CD14-positive monocyte (primary cell): ENCODE results near the gene DENND1A. TPM values are rescaled to one million over a fixed set of nuclear protein-coding genes. Genes with fewer than 3 reads are reported as not detected.

Experiments used
- DNase-seq, 3 donors: peaks; one replicate each; pipeline ENCODE4 v3.0.0-alpha.2; 2011 to 2022
- H2AFZ ChIP-seq: 2 replicates; pipeline ENCODE4 v1.6.0; 2012; ENCODE audit warnings: mild to moderate bottlenecking, low read depth, low read length, inconsistent platforms; ENCODE audit not compliant: insufficient read depth, poor library complexity, severe bottlenecking
- H3K27ac ChIP-seq, 2 donors: 1 replicate in 1 of 2; 2 replicates in 1 of 2; pipeline ENCODE4 v1.5.1; 2012 to 2013; ENCODE audit warnings: low read length in 2 of 2, control low read depth in 1 of 2, inconsistent platforms in 1 of 2, low read depth in 1 of 2, mild to moderate bottlenecking in 1 of 2
- H3K27me3 ChIP-seq, 2 donors: one replicate each; pipeline versions ENCODE4 v1.6.0 to v1.6.1; 2011 to 2013; ENCODE audit warnings: low read length in 2 of 2; ENCODE audit not compliant: control insufficient read depth in 2 of 2, insufficient read depth in 2 of 2
- H3K36me3 ChIP-seq, 2 donors: replicated peaks in 1 of 2; 1 replicate in 1 of 2; 2 replicates in 1 of 2; pipeline versions ENCODE4 v1.5.1 to v1.6.1; 2012 to 2013; ENCODE audit warnings: low read length in 2 of 2, control low read depth in 1 of 2, inconsistent platforms in 1 of 2, mild to moderate bottlenecking in 1 of 2; ENCODE audit not compliant: insufficient read depth in 2 of 2, control insufficient read depth in 1 of 2
- H3K4me1 ChIP-seq, 2 donors: 1 replicate in 1 of 2; 2 replicates in 1 of 2; pipeline versions ENCODE4 v1.5.1 to v1.6.1; 2012 to 2013; ENCODE audit warnings: low read length in 2 of 2, control low read depth in 1 of 2, inconsistent platforms in 1 of 2, mild to moderate bottlenecking in 1 of 2, moderate library complexity in 1 of 2; ENCODE audit not compliant: insufficient read depth in 2 of 2, control insufficient read depth in 1 of 2
- H3K4me2 ChIP-seq: replicated peaks from 2 replicates; pipeline ENCODE3; 2012; ENCODE audit warnings: low read length, moderate library complexity, mild to moderate bottlenecking; ENCODE audit not compliant: poor library complexity, severe bottlenecking; ENCODE audit errors: extremely low read depth
- H3K4me3 ChIP-seq, 3 experiments: fragments of 200-600 bp in 1 of 3; sonication (generic) in 1 of 3; replicated peaks in 1 of 3; 1 replicate in 2 of 3; 2 replicates in 1 of 3; pipeline ENCODE4 v1.5.1; 2011 to 2013; ENCODE audit warnings: low read length in 3 of 3, mild to moderate bottlenecking in 3 of 3, control low read depth in 2 of 3, low read depth in 2 of 3, inconsistent platforms in 1 of 3, moderate library complexity in 1 of 3
- H3K79me2 ChIP-seq: 2 replicates; pipeline ENCODE4 v1.6.0; 2012; ENCODE audit warnings: mild to moderate bottlenecking, control low read depth, inconsistent platforms, low read length, moderate library complexity; ENCODE audit not compliant: insufficient read depth
- H3K9ac ChIP-seq: 2 replicates; pipeline ENCODE4 v1.6.0; 2017; ENCODE audit warnings: low read length, mild to moderate bottlenecking; ENCODE audit not compliant: insufficient read depth, poor library complexity, severe bottlenecking
- H3K9me3 ChIP-seq, 2 donors: replicated peaks in 1 of 2; 1 replicate in 1 of 2; 2 replicates in 1 of 2; pipeline versions ENCODE4 v1.5.1 to v1.6.1; 2012 to 2013; ENCODE audit warnings: low read length in 2 of 2, control low read depth in 1 of 2; ENCODE audit not compliant: control insufficient read depth in 1 of 2, insufficient read depth in 1 of 2
- H4K20me1 ChIP-seq: 2 replicates; pipeline ENCODE4 v1.6.0; 2012; ENCODE audit warnings: mild to moderate bottlenecking, low read length, control low read depth, moderate library complexity; ENCODE audit not compliant: insufficient read depth
- H3K27ac Mint-ChIP-seq, 7 donors: one replicate each; pipeline ENCODE4 v1.8.0; 2020; ENCODE audit warnings: mild to moderate bottlenecking in 7 of 7, mixed read lengths in 7 of 7, moderate library complexity in 6 of 7, inconsistent platforms in 2 of 7
- H3K27me3 Mint-ChIP-seq, 3 donors: one replicate each; pipeline ENCODE4 v1.8.0; 2021 to 2022; ENCODE audit warnings: low read depth in 3 of 3, mild to moderate bottlenecking in 3 of 3, mixed read lengths in 3 of 3, moderate library complexity in 3 of 3, inconsistent platforms in 1 of 3
- H3K36me3 Mint-ChIP-seq, 2 donors: one replicate each; pipeline ENCODE4 v1.8.0; 2020; ENCODE audit warnings: mixed read lengths in 2 of 2, inconsistent platforms in 1 of 2, mild to moderate bottlenecking in 1 of 2
- H3K4me1 Mint-ChIP-seq: one replicate; pipeline ENCODE4 v1.8.0; 2020; ENCODE audit warnings: mild to moderate bottlenecking, mixed read lengths
- H3K4me3 Mint-ChIP-seq, 2 donors: one replicate each; pipeline ENCODE4 v1.8.0; 2020; ENCODE audit warnings: mild to moderate bottlenecking in 2 of 2, mixed read lengths in 2 of 2, moderate library complexity in 1 of 2
- H3K9me3 Mint-ChIP-seq, 7 donors: one replicate each; pipeline ENCODE4 v1.8.0; 2020 to 2022; ENCODE audit warnings: mixed read lengths in 7 of 7, mild to moderate bottlenecking in 6 of 7, moderate library complexity in 6 of 7, inconsistent platforms in 2 of 7
- CTCF ChIP-seq: fragments of 200-600 bp; IDR thresholded peaks from one replicate; pipeline ENCODE4 v1.8.0; 2022; ENCODE audit warnings: antibody characterized with exemption, mild to moderate bottlenecking
- WGBS: methylation state at CpG from one replicate; pipeline ENCODE4 v1.1.5; 2013; ENCODE audit warnings: missing lambda C conversion rate; ENCODE audit not compliant: insufficient coverage; 5-methylcytosine and 5-hydroxymethylcytosine counted together
- intact Hi-C, 2 donors: fragments of 100-400 bp; cut with micrococcal nuclease; formaldehyde crosslinking; loops; one replicate each; pipeline versions ENCODE4 v1.15.0 to v1.15.1; 2023
- polyA plus RNA-seq, 3 donors: library from polyadenylated mRNA; depleted of rRNA in 1 of 3; unstranded in 2 of 3; stranded (reverse) in 1 of 3; fragments of 300-500 nt in 2 of 3; fragments of >200 nt in 1 of 3; fragmentation: Illumina TruSeq in 2 of 3; gene quantifications; 1 replicate in 2 of 3; 2 replicates in 1 of 3; pipeline ENCODE4 v1.2.3, GENCODE V29; 2012 to 2021

Gene DENND1A
- polyA plus RNA-seq, 3 donors, result 24.8 to 73.0 (median 29.4) TPM

GRCh38 chr9:123391233-123391632 is 538.7 kb downstream of the DENND1A start:
- peaks cover 30% of the 10 kb centered on the region in 2 donors for H3K4me1 ChIP-seq
- H3K4me1 Mint-ChIP-seq, result peaks cover 32% of the 10 kb centered on the region
- peaks cover 0 to 1% (median 0%) of the 10 kb centered on the region in 3 donors for H3K27me3 Mint-ChIP-seq
- no peak overlapping the region for H3K4me3 ChIP-seq
- 100% methylated on average over 2 of the region's 5 CpGs for WGBS
- H3K36me3 Mint-ChIP-seq, result peaks cover 28 to 41% of the 10 kb centered on the region in 2 donors
- H4K20me1 ChIP-seq, result peaks cover 44% of the 10 kb centered on the region
- no peak for TF ChIP-seq CTCF
- H2AFZ ChIP-seq, result no peak overlapping the region
- no peaks in the 10 kb centered on the region for H3K9me3 ChIP-seq
- no peak for DNase-seq
- no peak overlapping the region for H3K27ac ChIP-seq
- H3K27me3 ChIP-seq, result no peaks in the 10 kb centered on the region
- intact Hi-C loops, result no loop called here
- H3K9ac ChIP-seq, result no peak overlapping the region
- H3K4me3 Mint-ChIP-seq, result no peak overlapping the region
- peaks cover 0 to 10% (median 3%) of the 10 kb centered on the region in 7 donors for H3K9me3 Mint-ChIP-seq
- H3K27ac Mint-ChIP-seq, result peak overlapping the region in 1 of 7 donors; percentile 66
- H3K79me2 ChIP-seq, result no peaks in the 10 kb centered on the region
- no peak overlapping the region for H3K4me2 ChIP-seq
- H3K36me3 ChIP-seq, result peaks cover 17 to 24% of the 10 kb centered on the region in 2 donors

GRCh38 chr9:123390337-123391135 is 539.4 kb downstream of the DENND1A start:
- Histone ChIP-seq H4K20me1 (peaks cover 51% of the 10 kb centered on the region), H3K4me1 (peaks cover 30% of the 10 kb centered on the region in 2 donors), H3K9ac (no peak overlapping the region), H2AFZ (no peak overlapping the region), H3K4me2 (no peak overlapping the region), H3K9me3 (no peaks in the 10 kb centered on the region), H3K36me3 (peaks cover 11 to 17% of the 10 kb centered on the region in 2 donors), H3K79me2 (no peaks in the 10 kb centered on the region), H3K27ac (no peak overlapping the region), H3K27me3 (no peaks in the 10 kb centered on the region), H3K4me3 (no peak overlapping the region)
- H3K27ac Mint-ChIP-seq, result peak overlapping the region in 1 of 7 donors; percentile 47
- no peak overlapping the region for H3K4me3 Mint-ChIP-seq
- DNase-seq, result no peak
- 96% methylated on average over 20 of the region's 23 CpGs for WGBS
- H3K9me3 Mint-ChIP-seq, result peaks cover 0 to 10% (median 3%) of the 10 kb centered on the region in 7 donors
- peaks cover 21 to 35% of the 10 kb centered on the region in 2 donors for H3K36me3 Mint-ChIP-seq
- intact Hi-C loops, result no loop called here
- peaks cover 0 to 1% (median 0%) of the 10 kb centered on the region in 3 donors for H3K27me3 Mint-ChIP-seq
- peaks cover 32% of the 10 kb centered on the region for H3K4me1 Mint-ChIP-seq
- no peak for TF ChIP-seq CTCF
